ENCODE data around the gene TPSG1.
"Not testable (repeated sequence)": the region's sequence is repeated elsewhere in the genome, so short reads cannot be mapped to it uniquely, and the experiment has no call there.

The TPSG1 gene

DNA sequence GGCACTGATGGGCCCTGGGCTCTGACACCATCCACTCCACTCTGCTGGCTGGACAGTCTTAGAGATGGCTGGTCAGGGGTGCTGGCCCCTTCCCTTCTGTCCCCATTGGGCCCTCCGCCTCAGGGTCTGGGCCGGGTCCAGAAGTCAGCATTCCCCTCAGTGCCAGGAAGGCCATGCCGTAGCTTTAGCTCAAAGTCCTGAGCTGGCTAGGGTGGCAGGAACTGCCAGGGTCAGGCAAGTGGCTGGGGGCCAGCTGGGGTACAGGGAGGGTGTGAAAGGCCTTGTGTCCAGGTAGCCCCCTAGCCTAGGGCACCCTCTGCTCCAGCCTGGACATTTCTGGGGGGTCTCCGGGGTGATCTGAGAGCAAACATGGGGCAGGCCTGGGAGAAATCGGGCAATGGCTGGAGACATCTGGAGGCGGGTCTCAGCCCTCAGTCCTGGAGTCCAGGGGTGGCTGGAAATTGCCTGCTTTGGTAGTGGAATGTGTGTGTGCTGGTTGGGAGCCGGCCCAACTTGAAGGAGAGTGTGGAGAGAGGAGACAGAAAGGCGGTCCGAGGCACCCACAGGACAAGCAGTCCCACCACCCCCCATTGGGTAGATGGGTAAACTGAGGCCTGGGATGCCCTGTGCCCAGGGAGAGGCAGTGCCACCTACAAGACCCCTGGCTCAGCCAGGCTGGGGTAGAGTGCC, 32.5 kb downstream of the TPSG1 start:
- TF ChIP-seq, protein P1, sequence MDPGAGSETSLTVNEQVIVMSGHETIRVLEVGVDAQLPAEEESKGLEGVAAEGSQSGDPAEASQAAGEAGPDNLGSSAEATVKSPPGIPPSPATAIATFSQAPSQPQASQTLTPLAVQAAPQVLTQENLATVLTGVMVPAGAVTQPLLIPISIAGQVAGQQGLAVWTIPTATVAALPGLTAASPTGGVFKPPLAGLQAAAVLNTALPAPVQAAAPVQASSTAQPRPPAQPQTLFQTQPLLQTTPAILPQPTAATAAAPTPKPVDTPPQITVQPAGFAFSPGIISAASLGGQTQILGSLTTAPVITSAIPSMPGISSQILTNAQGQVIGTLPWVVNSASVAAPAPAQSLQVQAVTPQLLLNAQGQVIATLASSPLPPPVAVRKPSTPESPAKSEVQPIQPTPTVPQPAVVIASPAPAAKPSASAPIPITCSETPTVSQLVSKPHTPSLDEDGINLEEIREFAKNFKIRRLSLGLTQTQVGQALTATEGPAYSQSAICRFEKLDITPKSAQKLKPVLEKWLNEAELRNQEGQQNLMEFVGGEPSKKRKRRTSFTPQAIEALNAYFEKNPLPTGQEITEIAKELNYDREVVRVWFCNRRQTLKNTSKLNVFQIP (CRISPR knock-in tag; IDR thresholded peaks at IDR 0.05; ENCODE audit: borderline replicate concordance, low read depth), result no peak
- TF ChIP-seq, protein P2, sequence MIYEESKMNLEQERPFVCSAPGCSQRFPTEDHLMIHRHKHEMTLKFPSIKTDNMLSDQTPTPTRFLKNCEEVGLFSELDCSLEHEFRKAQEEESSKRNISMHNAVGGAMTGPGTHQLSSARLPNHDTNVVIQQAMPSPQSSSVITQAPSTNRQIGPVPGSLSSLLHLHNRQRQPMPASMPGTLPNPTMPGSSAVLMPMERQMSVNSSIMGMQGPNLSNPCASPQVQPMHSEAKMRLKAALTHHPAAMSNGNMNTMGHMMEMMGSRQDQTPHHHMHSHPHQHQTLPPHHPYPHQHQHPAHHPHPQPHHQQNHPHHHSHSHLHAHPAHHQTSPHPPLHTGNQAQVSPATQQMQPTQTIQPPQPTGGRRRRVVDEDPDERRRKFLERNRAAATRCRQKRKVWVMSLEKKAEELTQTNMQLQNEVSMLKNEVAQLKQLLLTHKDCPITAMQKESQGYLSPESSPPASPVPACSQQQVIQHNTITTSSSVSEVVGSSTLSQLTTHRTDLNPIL (CRISPR knock-in tag; IDR thresholded peaks at IDR 0.05; ENCODE audit: low read depth), result no peak
- TF ChIP-seq ZNF70 (CRISPR knock-in tag; IDR thresholded peaks at IDR 0.05) (no peak), TCF4 (CRISPR knock-in tag; IDR thresholded peaks at IDR 0.05; ENCODE audit: borderline replicate concordance) (no peak), ZNF8 (CRISPR knock-in tag; IDR thresholded peaks at IDR 0.05) (no peak), BACH2 (CRISPR knock-in tag; IDR thresholded peaks at IDR 0.05; ENCODE audit: borderline replicate concordance) (no peak), ZNF565 (CRISPR knock-in tag; conservative IDR thresholded peaks at IDR 0.05; ENCODE audit: low read depth) (no peak), ZFP3 (CRISPR knock-in tag; IDR thresholded peaks at IDR 0.05) (no peak)
- ATAC-seq, result no peak

DNA sequence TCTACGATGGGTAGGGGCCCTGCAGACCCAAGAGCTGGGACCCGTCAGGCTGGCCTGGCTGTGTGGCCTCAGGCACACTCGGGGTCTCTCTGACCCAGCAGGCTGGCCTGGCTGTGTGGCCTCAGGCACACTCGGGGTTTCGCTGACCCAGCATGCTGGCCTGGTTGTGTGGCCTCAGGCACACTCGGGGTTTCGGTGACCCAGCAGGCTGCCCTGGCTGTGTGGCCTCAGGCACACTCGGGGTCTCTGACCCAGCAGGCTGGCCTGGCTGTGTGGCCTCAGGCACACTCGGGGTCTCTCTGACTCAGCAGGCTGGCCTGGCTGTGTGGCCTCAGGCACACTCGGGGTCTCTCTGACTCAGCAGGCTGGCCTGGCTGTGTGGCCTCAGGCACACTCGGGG, 34.3 kb downstream of the TPSG1 start:
- ATAC-seq, result not testable (repeated sequence)

DNA sequence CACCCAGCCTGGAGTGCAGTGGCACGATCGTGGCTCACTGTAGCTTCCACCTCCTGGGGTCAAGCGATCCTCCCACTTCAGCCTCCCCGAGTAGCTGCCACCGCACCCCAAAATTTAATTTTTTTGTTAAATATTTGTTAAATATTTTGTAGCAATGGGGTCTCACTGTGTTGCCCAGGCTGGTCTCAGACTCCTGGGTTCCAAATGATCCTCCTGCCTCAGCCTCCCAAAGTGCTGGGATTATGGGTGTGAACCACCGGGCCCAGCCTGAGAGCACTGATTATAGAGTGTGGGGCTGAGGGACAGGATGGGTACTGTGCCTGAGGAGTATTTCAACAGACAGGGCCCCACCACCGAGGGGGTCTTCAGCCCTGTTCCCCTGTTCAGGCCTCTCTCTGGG, 35.6 kb downstream of the TPSG1 start:
- no peak for ATAC-seq
- TF ChIP-seq OSR1 (CRISPR knock-in tag; IDR thresholded peaks at IDR 0.05), result no peak

DNA sequence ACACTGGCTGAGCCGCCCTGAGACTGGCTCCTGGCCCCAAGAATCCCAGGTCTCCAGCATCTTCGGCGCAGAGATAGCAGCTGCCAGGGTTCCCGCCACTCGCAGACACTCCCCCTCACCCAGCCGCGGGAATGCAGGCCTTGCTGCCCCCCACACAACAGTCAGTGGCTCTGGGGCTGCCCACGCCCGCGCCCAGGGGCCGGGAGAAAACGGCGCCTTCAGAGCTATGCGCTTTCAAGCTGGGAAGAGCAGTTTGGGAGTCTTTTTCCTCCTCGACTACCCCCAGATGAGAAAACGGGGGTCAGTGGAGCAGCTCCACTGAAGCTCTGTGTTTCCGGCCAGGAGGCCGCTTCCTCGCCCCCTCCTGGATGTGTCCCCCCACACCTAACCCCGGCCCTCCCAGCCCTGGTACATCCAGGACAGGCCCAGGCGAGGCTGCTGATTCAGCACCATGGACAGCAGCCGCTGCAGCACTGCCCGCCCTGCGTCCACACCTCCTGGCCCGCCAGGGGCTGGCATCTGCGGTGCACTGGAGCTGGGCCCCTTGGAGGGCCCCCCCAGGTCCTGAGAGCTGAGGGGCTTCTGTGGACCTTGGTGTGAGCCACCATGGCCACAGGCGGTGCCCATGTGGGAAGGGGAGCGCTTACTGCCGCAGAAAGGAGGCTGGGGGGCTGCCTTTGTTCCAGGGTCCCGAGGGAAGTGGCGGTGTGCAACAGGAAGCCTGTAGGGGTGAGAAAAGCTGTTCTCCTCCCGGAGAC, 36.5 kb downstream of the TPSG1 start:
- peak; percentile 85 for ATAC-seq
- no peak for TF ChIP-seq PATZ1 (CRISPR knock-in tag; IDR thresholded peaks at IDR 0.05; ENCODE audit: borderline replicate concordance)
- no peak for TF ChIP-seq ZNF565 (CRISPR knock-in tag; conservative IDR thresholded peaks at IDR 0.05; ENCODE audit: low read depth)
- TF ChIP-seq GLIS3 (CRISPR knock-in tag; IDR thresholded peaks at IDR 0.05), result no peak
- TF ChIP-seq TOX (CRISPR knock-in tag; IDR thresholded peaks at IDR 0.05; ENCODE audit: borderline replicate concordance), result no peak
- TF ChIP-seq, protein P3, sequence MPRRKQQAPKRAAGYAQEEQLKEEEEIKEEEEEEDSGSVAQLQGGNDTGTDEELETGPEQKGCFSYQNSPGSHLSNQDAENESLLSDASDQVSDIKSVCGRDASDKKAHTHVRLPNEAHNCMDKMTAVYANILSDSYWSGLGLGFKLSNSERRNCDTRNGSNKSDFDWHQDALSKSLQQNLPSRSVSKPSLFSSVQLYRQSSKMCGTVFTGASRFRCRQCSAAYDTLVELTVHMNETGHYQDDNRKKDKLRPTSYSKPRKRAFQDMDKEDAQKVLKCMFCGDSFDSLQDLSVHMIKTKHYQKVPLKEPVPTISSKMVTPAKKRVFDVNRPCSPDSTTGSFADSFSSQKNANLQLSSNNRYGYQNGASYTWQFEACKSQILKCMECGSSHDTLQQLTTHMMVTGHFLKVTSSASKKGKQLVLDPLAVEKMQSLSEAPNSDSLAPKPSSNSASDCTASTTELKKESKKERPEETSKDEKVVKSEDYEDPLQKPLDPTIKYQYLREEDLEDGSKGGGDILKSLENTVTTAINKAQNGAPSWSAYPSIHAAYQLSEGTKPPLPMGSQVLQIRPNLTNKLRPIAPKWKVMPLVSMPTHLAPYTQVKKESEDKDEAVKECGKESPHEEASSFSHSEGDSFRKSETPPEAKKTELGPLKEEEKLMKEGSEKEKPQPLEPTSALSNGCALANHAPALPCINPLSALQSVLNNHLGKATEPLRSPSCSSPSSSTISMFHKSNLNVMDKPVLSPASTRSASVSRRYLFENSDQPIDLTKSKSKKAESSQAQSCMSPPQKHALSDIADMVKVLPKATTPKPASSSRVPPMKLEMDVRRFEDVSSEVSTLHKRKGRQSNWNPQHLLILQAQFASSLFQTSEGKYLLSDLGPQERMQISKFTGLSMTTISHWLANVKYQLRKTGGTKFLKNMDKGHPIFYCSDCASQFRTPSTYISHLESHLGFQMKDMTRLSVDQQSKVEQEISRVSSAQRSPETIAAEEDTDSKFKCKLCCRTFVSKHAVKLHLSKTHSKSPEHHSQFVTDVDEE (CRISPR knock-in tag; IDR thresholded peaks at IDR 0.05), result no peak
- TF ChIP-seq, protein P4, sequence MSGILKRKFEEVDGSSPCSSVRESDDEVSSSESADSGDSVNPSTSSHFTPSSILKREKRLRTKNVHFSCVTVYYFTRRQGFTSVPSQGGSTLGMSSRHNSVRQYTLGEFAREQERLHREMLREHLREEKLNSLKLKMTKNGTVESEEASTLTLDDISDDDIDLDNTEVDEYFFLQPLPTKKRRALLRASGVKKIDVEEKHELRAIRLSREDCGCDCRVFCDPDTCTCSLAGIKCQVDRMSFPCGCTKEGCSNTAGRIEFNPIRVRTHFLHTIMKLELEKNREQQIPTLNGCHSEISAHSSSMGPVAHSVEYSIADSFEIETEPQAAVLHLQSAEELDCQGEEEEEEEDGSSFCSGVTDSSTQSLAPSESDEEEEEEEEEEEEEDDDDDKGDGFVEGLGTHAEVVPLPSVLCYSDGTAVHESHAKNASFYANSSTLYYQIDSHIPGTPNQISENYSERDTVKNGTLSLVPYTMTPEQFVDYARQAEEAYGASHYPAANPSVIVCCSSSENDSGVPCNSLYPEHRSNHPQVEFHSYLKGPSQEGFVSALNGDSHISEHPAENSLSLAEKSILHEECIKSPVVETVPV (CRISPR knock-in tag; IDR thresholded peaks at IDR 0.05), result no peak
- TF ChIP-seq, protein P1 (CRISPR knock-in tag; IDR thresholded peaks at IDR 0.05; ENCODE audit: borderline replicate concordance, low read depth), result no peak
- TF ChIP-seq ZC3H10 (CRISPR knock-in tag; IDR thresholded peaks at IDR 0.05), result no peak
- no peak for TF ChIP-seq RARB (CRISPR knock-in tag; IDR thresholded peaks at IDR 0.05)
- TF ChIP-seq SNAI2 (CRISPR knock-in tag; IDR thresholded peaks at IDR 0.05), result no peak
- TF ChIP-seq, protein P2 (CRISPR knock-in tag; IDR thresholded peaks at IDR 0.05; ENCODE audit: low read depth), result no peak
- TF ChIP-seq ZFP3 (CRISPR knock-in tag; IDR thresholded peaks at IDR 0.05), result no peak
- no peak for TF ChIP-seq ISL1 (CRISPR knock-in tag; IDR thresholded peaks at IDR 0.05)
- TF ChIP-seq PPARA (CRISPR knock-in tag; IDR thresholded peaks at IDR 0.05; ENCODE audit: borderline replicate concordance), result no peak
- no peak for TF ChIP-seq TCF4 (CRISPR knock-in tag; IDR thresholded peaks at IDR 0.05; ENCODE audit: borderline replicate concordance)
- no peak for TF ChIP-seq CSDC2 (CRISPR knock-in tag; IDR thresholded peaks at IDR 0.05)
- TF ChIP-seq OSR1 (CRISPR knock-in tag; IDR thresholded peaks at IDR 0.05), result no peak

DNA sequence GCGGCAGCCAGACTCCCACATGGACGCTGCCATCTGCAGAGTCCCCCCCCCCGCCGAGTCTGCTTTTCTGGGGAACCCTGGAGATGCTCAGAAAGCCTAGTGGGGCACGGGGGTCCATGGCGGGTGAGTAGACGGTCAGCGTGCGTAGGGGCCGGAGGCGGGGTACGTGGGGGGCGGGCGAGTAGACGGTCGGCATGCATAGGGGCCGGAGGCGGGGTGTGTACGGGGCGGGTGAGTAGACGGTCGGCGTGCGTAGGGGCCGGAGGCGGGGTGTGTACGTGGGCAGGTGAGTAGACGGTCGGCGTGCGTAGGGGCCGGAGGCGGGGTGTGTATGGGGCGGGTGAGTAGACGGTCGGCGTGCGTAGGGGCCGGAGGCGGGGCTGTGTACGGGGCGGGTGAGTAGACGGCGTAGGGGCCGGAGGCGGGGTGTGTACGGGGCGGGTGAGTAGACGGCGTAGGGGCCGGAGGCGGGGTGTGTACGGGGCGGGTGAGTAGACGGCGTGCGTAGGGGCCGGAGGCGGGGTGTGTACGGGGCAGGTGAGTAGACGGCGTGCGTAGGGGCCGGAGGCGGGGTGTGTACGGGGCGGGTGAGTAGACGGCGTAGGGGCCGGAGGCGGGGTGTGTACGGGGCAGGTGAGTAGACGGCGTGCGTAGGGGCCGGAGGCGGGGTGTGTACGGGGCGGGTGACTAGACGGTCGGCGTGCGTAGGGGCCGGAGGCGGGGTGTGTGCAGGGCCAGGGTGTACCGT, 39.4 kb downstream of the TPSG1 start:
- not testable (repeated sequence) for ATAC-seq

Data from SK-N-SH treated with all-trans-retinoic acid at 6 μM for 48 hours (cell line).